Stimulated activated CD4-positive, alpha-beta T cell treated with anti-CD3 and anti-CD28 coated beads, Interleukin-15, amount 100 ng/mL, for 24 hours (primary cell): ENCODE results near the gene ITPR2.

Source experiments
- DNase-seq: peaks from one replicate; pipeline ENCODE4 v3.0.0-alpha.2; 2020

The ITPR2 gene

DNA sequence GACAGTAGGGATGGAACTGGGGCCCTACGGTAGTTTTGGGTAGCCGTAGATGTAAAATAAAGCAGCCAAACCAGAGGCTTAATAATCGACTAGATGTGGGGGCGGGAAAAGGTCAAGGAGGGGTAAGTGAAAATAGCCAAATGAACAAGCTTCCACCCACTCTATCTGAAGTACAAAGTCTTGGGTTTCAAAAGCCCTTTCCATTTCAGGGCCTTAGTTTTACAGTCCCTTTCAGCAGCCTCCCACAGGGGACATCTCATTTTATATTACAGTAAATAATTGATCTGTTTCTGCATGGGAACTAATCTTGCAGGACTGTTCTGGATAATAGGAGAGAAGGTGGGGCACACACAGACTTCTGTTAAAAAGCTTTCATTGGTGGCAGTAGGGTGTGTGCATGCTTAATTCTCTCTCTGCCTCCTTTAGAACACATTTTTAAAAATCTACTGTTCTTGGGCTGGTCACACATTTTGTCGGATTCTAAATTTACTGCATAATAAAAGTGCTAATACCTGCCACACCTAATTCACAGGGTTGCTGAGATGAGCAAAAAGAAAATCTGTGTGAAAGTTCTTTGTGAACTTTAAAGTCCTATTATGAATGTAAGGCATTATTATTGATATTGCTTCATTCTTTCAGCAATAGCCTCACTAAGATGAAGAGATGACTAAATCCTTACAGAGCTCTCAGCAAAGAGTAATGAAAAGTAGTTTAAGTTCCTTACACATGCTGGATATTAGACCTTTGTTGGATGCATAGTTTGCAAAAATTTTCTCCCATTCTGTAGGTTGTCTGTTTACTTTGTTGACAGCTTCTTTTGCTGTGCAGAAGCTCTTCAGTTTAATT lies 104.6 kb downstream of the ITPR2 start:
- peak; percentile 36 for DNase-seq

GRCh38 chr12:26727482-26728204 lies 105.4 kb downstream of the ITPR2 start:
- DNase-seq, result no peak

DNA sequence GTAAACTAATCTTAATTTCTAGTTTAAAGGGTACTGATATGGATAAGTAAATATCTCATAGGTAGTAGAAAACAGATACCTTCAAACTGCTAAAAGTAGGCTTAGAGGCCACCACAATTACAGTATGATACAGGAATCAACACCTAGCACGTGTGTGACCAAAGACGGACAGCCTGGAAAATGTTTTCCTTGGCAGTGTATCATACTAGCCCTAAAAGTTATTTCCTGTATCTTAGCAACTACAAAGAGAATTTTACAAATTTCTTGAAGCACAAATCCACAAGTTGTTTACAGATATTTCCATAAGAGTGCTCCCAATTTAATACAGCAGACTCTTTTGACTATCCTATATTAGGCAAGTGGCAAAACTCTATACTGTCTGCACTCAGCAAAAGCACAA lies 106.0 kb downstream of the ITPR2 start:
- DNase-seq, result no peak

GRCh38 chr12:26725276-26725916 lies 107.6 kb downstream of the ITPR2 start:
- no peak for DNase-seq

DNA sequence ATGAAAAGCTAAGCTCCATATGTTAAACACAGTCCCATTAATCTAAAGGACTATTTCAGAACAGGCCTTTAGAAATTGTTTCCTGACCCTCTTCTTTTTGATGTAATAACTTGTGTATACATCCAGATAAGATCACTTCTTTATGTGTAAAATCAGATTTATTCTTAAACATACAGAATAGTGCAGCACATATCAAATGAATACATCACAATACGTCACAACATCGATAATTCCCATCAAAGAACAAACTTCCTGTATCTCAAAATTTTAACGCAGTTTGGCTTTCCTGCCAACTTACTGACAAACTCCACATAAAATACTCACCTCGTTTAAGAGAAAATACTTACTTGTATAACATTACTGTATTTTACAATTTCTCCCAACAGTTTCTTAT lies 108.7 kb downstream of the ITPR2 start:
- DNase-seq, result no peak

DNA sequence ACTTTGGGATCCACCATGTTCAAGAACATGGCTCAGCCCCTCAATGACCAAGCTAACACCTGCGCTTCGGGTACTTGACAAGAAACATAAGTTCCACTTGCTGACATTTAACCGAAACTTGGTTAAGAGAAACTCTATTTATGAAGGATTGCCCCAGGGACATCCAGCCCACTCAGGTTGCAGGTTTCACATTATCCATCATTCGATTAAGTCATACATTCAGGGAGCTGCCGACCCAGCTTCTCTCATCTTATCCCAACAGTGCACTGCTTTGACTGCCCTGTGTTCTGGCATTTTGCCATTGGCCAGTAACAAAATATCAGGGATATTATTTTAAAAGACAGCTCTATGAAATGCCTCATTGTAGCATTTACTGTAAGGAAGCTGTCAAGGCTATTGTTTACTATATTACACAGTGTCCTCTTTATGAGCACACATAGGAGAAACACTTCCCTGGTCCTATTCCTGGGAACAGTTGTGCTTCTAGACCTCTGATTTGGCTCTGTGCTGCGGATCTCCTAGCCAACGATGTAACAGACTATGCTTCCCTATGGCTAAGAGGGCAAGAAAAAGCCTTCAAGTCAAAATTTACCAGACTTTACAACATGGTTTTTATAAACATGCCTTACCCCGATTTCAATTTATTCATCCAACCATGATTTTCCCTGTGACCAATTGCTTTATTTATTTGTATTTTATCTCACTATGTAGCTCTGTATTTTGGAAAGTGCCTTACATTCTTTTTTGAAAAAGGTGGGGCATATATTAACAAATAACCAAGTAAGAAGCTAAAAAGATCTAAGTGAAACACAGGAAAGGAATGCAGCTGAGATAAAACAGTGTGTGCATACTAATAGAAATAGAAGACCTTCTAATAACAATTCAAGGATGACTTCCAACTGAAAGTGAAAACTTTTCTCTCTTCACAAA lies 109.3 kb downstream of the ITPR2 start:
- no peak for DNase-seq

GRCh38 chr12:26721800-26722199 lies 111.2 kb downstream of the ITPR2 start:
- DNase-seq, result no peak

DNA sequence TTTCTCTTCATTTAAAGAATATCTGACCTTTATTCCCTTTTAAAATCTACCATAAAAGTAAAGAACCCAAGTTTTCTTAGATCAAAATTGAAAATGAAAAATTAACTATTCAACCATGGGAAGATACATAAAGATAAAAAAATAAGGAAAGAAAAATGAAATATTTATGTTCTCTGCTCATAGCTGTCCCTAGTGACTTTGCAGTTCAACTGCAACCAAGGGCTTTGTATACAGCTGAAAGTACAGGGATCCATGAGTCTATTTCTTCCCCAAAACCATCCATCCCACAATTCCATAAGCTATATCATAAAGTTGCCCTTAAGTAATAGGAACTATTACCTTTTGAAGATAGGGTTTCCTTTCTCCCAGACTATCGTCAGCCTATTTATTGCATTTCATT lies 113.1 kb downstream of the ITPR2 start:
- no peak for DNase-seq

- DNase-seq, result no peak
Measured at GRCh38 chr12:26717757-26718156, 115.2 kb downstream of the ITPR2 start.

DNA sequence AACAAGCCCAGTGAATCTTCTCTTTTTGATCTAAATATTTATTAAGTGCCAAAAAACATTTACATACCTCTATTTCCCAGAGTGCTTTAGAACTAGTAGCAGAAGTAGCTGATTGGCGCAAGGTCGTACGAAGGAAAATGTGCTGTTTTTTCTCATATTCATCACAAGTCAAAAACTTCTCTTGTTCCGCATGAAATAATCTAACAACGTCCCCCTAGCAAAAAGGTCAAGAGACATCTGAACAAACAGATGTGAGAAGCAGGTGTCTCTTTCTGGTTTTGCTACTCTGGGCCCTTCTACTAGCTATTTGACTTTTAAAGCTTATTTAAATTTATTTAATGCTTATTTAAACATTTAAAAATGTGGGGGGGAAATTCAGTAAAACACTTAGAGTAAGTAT lies 117.8 kb downstream of the ITPR2 start:
- DNase-seq, result no peak

GRCh38 chr12:26713885-26714383 lies 119.1 kb downstream of the ITPR2 start:
- DNase-seq, result no peak

DNA sequence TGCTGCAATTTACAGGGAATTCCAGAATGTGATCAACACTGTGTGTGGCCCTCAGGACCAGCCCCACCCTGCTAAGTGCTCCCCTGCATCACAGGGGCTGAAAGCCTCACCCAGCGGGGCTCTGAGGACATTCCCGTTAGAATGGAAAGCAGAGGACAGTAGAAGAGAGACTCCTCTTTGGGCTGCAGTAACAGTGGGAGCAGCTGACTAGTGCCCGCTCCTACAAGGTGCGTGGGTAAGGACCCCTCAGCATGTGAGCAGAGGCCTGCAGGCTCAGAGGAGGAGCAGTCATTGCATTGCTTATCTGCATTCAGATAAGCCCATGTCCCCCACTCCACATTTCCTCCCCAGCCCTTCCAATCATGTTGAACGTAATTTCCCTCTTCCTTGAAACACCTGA lies 120.1 kb downstream of the ITPR2 start:
- no peak for DNase-seq

DNA sequence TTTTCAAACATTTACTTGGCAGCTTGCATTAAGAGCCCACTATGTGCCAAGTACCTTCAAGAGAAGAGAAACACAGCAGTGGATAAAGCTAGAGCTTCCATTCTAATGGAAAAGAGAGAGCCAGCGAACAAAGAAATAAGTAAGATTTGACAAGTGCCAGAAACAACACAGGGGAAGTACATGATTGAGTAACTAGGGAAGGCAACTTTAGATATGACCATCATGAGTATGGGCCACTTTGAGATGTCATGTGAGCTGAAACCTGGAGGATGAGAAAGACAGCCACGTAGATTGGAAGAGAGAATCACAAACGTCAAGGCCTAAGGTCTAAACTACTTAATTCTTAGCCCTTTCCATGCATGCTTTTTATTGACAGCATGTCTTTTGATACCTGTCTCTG lies 121.4 kb downstream of the ITPR2 start:
- DNase-seq, result no peak

DNA sequence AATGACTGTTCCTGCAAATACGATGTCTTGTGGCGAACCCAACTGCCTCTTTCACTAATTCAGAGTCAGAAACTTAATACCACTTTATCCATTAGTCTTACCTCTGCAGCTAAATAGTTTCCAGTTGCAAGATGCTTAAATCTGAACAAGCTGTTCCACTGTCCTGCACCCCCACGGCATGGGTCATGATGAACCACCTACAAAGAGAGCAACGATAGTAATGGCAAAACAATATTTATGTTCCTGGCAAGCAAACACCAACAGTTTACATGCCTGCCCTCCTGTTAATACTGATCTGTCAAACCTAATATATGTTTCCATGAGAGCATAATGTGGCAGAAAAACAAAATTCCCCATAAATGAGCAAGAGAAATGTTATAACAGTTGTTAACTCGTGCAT lies 121.9 kb downstream of the ITPR2 start:
- DNase-seq, result no peak

DNA sequence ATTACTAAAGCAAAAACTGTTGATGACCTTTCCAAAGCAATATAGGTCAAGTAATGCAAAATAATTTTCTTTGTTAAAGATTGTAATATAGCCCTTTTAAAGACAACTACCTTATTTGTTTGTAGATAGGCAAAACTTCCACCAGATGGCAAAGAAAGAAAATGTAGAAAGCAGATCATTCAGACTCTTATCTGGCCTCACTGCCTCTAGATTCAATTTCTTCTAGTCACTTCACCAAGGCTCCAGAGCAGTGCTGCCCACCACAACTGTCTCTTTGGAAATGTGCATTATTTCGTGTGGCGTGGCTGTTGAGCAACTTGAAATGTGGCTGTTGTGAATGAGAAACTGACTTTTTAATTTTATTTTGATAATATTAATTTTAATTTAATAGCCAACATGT lies 127.1 kb downstream of the ITPR2 start:
- DNase-seq, result no peak

DNA sequence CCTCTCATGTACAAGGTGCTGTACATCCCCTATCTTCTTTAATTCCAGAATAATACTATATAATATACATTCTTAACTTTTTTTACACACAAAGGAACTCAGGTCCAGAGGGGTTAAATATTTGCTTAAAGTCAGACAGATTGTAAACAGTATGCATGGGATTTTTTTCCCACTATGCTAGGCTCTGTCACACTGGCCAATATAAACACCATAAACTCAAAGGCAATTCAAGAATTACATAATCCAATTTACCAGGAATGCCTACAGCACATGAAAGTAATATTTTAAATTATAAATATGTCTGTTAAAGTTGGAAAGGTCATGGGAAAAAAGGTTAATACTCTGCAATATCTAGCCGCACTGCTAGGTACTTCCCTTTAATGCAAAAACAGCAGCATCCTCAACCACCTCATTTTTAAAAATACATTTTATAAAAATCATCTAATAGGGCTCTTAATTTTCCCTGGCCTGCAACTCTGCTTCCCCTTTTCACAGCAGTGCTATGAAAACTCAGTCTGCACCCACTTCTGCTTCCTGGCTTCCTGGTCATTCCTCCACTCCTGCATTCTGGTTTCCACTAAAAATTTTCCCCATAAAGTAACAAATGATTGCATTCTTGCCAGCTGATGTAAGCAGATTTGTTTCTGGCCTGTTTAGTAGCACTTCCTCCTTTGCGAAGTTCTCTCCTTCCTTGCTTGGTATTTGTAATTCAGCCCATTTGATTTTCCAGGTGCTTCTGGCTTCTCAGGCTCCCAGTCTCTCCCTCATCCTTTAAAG lies 128.1 kb downstream of the ITPR2 start:
- no peak for DNase-seq

GRCh38 chr12:26704214-26704613 lies 128.8 kb downstream of the ITPR2 start:
- no peak for DNase-seq

- DNase-seq, result no peak
Measured at GRCh38 chr12:26702741-26703140, 130.3 kb downstream of the ITPR2 start.

DNA sequence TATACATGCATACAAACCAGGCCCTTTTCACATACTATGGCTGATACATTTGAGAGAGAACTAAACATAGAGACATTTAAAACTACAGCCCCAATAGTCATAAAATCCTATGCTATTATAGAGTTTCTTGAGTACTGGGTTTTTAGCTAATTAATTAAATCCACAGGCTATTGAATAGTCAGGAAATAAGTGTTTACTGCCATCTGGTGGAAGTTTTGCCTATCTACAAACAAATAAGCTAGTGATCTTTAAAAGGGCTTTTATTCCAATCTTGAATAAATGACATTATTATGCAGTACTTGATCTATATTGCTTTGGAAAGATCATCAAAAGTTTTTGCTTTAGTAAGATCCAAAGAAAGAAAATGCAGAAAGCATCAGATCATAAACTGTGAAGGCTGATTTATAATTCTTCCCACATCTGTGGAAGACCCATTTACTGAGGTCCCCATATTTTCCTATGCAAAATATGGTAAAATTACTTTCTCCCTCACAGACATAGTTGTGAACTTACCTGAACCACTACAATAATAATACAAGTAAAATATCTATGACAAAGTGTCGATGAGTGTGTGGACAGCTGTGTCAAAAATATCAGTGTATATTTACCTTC lies 131.3 kb downstream of the ITPR2 start:
- no peak for DNase-seq

DNA sequence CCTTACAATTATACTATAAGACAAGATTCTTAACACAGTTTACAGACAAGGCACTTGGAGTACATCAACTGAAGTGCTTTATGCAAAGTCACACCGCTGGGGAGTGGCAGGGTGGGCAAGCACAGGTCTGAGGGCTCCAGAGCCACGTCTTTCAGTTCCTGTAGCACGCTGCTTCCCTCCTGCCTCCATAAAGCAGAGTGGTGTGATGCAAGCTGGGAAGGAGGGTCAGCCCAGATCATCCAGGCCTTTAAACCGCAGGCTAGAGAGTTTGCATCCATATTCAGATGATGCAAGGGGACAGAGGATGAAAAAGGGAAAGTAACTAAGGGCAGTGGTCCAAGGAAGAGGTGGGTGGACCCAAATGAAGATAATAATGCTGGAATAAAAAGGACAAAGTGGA lies 132.6 kb downstream of the ITPR2 start:
- DNase-seq, result no peak

- no peak for DNase-seq
Measured at GRCh38 chr12:26699237-26699636, 133.8 kb downstream of the ITPR2 start.
